Coronary artery (tissue), 2 donors: ENCODE results near the gene SUN2.
"Not testable (repeated sequence)": the region's sequence is repeated elsewhere in the genome, so short reads cannot be mapped to it uniquely, and the experiment has no call there.

Experiments used
- DNase-seq: peaks from one replicate; pipeline ENCODE4 v3.0.0-alpha.2; 2017; ENCODE audit warnings: low spot score
- H3K27ac ChIP-seq, 2 donors: fragments of 200-600 bp; sonication (generic); one replicate each; pipeline ENCODE4 v1.5.1; 2016 to 2019
- H3K4me3 ChIP-seq: fragments of 200-600 bp; sonication (generic); 2 replicates; pipeline ENCODE4 v1.5.1; 2016; ENCODE audit warnings: mild to moderate bottlenecking, moderate library complexity
- TF ChIP-seq, protein P1 (sequence below): fragments of 200-600 bp; sonication (generic); IDR thresholded peaks from one replicate; pipeline ENCODE4 v1.5.1; 2019; ENCODE audit warnings: antibody characterized with exemption

Gene SUN2, protein sequence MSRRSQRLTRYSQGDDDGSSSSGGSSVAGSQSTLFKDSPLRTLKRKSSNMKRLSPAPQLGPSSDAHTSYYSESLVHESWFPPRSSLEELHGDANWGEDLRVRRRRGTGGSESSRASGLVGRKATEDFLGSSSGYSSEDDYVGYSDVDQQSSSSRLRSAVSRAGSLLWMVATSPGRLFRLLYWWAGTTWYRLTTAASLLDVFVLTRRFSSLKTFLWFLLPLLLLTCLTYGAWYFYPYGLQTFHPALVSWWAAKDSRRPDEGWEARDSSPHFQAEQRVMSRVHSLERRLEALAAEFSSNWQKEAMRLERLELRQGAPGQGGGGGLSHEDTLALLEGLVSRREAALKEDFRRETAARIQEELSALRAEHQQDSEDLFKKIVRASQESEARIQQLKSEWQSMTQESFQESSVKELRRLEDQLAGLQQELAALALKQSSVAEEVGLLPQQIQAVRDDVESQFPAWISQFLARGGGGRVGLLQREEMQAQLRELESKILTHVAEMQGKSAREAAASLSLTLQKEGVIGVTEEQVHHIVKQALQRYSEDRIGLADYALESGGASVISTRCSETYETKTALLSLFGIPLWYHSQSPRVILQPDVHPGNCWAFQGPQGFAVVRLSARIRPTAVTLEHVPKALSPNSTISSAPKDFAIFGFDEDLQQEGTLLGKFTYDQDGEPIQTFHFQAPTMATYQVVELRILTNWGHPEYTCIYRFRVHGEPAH

DNA sequence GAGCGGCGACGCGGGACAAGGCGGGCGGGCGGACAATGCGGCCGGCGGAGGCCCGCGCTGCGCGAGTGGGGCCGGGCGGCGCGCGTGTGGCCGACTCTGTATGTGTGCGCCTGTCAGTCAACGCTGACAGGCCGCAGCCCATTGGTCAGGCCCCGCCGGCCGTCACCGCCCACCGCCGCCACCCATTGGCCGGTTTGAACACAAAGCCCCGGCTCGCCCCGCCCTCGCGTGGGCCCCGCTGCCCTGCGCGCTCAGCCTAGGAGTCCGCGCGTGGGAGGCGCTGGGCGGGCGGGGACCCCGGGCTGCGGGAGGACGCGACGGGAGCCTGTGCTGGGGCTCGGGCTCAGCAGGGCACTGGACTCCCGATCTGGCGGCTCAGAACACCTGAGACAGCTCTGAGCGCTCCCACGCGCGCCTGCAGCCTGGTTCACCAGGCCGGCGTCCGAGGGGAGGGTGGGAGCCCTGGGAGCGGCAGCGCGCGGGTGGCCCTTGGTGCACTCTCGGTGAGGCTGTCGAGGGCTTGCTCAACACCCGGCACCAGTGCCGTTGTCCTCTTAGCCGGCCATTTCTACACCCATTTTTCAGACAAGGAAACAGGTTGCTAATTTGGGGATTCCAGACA, at the start of gene SUN2:
TSS of gene SUN2 (minus strand) at position 88 of the 622 bp plus-strand sequence. CDS start 3,370 bp downstream, outside the sequence.
- H3K27ac ChIP-seq = peak within 1 kb of the TSS; percentile 97 to 100
- DNase-seq = peak; percentile 97
- H3K4me3 ChIP-seq = peak within 1 kb of the TSS; percentile 94
- TF ChIP-seq, protein P1, sequence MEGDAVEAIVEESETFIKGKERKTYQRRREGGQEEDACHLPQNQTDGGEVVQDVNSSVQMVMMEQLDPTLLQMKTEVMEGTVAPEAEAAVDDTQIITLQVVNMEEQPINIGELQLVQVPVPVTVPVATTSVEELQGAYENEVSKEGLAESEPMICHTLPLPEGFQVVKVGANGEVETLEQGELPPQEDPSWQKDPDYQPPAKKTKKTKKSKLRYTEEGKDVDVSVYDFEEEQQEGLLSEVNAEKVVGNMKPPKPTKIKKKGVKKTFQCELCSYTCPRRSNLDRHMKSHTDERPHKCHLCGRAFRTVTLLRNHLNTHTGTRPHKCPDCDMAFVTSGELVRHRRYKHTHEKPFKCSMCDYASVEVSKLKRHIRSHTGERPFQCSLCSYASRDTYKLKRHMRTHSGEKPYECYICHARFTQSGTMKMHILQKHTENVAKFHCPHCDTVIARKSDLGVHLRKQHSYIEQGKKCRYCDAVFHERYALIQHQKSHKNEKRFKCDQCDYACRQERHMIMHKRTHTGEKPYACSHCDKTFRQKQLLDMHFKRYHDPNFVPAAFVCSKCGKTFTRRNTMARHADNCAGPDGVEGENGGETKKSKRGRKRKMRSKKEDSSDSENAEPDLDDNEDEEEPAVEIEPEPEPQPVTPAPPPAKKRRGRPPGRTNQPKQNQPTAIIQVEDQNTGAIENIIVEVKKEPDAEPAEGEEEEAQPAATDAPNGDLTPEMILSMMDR = no peak

DNA sequence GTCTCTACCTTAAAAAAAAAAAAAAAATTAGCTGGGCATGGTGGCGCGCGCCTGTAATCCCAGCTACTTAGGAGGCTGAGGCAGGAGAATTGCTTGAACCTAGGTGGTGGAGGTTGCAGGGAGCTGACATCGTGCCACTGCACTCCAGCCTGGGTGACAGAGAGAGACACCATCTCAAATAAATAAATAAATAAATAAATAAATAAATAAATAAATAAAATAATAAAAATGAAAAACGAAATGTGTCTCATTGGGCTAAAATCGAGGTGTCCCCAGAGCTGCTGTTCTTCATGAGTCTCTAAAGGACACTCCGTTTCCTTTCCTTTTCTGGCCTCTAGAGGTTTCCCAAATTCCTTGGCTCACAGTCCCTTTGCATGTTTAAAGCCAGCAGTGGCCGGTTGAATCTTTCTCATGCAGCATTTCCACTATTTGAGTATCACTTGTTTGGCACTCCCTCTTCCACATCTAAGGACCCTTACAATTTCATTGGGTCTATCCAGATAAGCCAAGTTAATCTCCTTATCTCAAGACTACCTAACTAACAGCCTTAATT, 49.3 kb upstream of the SUN2 start:
- H3K4me3 ChIP-seq, DNase-seq, H3K27ac ChIP-seq: not testable (repeated sequence)

DNA sequence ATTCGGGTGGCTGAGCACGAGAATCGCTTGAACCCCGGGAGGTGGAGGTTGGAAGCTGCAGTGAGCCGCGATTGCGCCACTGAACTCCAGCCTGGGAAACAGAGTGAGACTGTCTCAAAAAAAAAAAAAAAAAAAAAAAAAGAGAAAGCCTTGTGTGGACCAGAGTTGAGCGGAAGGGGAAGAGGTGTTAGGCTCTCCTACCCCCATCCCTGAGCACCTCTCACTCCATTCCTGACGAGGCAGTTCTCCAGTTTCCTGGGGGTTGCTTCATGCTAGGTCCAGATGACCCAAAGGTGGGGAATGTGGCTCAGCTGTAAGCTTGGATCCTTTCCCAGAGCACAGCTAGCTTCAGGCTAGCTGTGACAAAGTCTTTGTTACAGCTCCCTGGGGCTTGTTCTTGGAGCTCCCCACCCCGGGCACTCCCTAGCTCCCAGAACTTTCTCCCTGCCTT, 46.9 kb upstream of the SUN2 start:
- Histone ChIP-seq H3K27ac (no peak overlapping the region), H3K4me3 (no peak overlapping the region)
- no peak for DNase-seq
- TF ChIP-seq, protein P1 = no peak

DNA sequence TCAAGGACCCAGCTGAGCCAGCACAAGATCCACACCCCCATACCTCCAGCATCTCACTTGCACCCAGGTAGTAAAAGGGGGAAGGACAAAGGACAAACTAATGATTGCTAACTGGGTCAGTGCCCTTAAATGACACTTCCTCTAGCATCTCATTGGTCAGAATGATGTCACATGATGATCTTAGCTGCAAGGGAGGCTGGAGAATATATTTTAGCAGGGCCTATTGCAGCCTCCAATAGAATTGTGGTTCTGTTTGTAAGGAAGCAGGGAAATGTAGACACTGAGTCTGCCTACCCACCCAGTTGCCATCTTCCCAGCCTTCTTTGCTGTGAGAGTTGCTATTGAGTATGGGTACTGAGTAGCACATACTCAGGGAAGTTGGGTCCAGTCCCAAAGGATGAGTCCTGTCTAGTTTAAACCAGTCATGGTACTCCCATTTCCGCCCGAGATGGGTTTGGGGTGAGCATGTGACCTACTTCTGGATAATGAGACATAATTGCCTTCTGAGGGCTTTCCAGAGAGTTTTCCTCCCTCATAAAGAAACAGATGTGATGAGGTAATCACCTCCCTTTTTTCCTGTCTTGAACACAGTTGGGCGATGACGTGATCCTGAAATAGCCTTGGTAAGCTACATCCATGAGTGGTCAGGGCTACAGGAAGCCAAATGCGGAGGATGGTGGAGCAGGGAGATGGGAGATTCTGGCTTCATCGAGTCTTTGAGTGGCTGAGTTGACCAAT, 43.6 kb upstream of the SUN2 start:
- H3K4me3 ChIP-seq = no peak overlapping the region
- DNase-seq = no peak

DNA sequence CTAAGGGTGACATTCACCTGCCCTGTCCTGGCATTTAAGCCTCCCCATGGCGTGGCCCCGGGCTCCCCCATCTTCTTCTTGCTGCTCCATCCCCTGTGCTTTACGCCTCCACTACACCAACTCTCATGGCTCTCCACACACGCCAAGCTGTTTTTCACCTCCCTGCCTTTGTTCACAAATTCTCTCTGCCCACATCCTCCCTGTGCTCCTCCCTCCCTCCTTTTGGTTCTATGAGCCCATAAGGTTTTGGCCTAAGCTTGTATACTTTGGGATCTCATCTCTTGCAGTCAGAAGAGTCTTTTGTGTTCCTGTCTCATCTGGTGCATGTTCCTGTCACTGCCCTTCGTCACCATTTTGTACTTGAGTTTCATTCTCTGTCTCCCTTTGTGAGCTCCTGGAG, 42.7 kb upstream of the SUN2 start:
- DNase-seq = no peak
- TF ChIP-seq, protein P1 = no peak
- Histone ChIP-seq H3K4me3 (no peak overlapping the region), H3K27ac (no peak overlapping the region)

More for the DNA sequence above, 43.6 kb upstream of the SUN2 start:
- TF ChIP-seq, protein P1 = no peak
- H3K27ac ChIP-seq = no peak overlapping the region

DNA sequence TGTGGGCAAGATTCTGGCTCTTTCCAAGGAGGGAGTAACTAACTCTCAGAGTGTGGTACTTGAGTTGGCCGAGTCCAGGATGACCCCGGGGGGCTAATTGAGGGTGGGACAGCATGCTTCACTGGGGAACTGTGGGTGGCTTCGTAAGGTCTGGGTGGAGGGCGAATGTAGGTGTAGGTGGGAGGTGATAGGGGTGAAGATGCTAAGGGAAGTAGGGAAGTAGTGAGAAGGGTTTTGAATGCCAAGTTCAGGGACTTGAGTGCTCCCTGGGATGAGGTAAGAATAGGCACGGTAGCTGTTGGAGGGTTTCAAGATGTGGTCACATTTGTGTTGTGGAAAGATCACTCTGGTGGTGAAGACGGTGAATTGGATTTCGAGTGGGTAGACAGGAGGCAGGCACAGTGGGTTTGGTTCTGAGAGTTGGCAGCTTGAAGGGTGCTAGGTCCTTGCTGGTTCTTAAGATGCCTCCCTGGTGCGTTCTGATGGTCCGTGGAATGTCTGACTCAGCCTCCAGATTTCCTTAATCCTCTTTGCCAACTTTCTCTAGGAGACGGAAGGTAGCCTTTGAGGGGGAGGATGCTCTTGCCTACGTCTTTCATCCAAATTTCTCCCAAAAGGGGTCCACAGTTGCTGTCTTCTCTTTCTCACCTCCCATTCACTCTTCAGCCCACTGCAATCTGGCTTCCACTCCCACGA, 40.6 kb upstream of the SUN2 start:
- no peak overlapping the region for H3K4me3 ChIP-seq
- no peak overlapping the region for H3K27ac ChIP-seq
- TF ChIP-seq, protein P1 = no peak
- no peak for DNase-seq
